Measurements from ENCODE around the gene ATRIP.

DNA sequence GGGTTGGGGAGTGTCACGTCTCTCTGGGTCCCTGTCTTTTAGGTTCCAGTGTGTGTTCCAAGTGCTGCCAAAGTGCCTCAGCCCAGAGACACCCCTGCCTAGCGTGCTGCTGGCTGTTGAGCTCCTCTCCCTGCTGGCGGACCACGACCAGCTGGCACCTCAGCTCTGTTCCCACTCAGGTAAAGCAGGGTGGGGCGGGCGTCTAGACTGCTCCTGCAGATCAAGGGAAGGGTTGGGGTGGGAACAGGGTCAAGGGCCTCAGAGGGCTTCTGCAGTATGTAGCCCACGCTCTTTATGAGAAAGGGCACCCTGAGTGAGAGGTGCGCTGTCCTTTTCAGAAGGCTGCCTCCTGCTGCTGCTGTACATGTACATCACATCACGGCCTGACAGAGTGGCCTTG lies 17.2 kb downstream of the ATRIP start:
- TF ChIP-seq, protein P1, sequence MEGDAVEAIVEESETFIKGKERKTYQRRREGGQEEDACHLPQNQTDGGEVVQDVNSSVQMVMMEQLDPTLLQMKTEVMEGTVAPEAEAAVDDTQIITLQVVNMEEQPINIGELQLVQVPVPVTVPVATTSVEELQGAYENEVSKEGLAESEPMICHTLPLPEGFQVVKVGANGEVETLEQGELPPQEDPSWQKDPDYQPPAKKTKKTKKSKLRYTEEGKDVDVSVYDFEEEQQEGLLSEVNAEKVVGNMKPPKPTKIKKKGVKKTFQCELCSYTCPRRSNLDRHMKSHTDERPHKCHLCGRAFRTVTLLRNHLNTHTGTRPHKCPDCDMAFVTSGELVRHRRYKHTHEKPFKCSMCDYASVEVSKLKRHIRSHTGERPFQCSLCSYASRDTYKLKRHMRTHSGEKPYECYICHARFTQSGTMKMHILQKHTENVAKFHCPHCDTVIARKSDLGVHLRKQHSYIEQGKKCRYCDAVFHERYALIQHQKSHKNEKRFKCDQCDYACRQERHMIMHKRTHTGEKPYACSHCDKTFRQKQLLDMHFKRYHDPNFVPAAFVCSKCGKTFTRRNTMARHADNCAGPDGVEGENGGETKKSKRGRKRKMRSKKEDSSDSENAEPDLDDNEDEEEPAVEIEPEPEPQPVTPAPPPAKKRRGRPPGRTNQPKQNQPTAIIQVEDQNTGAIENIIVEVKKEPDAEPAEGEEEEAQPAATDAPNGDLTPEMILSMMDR (IDR thresholded peaks at IDR 0.05; ENCODE audit: poor library complexity) = no peak
- no peak for TF ChIP-seq EZH2phosphoT487 (IDR thresholded peaks at IDR 0.05; ENCODE audit: low read depth, severe bottlenecking, unreplicated experiment)
- TF ChIP-seq EZH2 (IDR thresholded peaks at IDR 0.05; ENCODE audit: borderline replicate concordance) = no peak
